MG63 (cell line): ENCODE data around the gene ZNF844. TPM values are rescaled to one million over a fixed set of nuclear protein-coding genes. Genes with fewer than 3 reads are reported as not detected.
"Not testable (repeated sequence)": the region's sequence is repeated elsewhere in the genome, so short reads cannot be mapped to it uniquely, and the experiment has no call there.

Experiments used
- DNase-seq: peaks from one replicate; pipeline ENCODE4 v3.0.0-alpha.2; 2020
- H3K27me3 ChIP-seq: fragments of 250-450 bp; sonication (Bioruptor Pico); 2 replicates; pipeline ENCODE4 v1.5.1; 2020; ENCODE audit warnings: mild to moderate bottlenecking, moderate library complexity
- H3K36me3 ChIP-seq: fragments of 250-450 bp; sonication (Bioruptor Pico); 2 replicates; pipeline ENCODE4 v1.5.1; 2020; ENCODE audit warnings: mild to moderate bottlenecking, moderate library complexity
- H3K4me3 ChIP-seq: fragments of 250-450 bp; sonication (Bioruptor Pico); 2 replicates; pipeline ENCODE4 v1.5.1; 2020; ENCODE audit warnings: mild to moderate bottlenecking, moderate library complexity
- H3K9me3 ChIP-seq: fragments of 250-450 bp; sonication (Bioruptor Pico); 2 replicates; pipeline ENCODE4 v1.5.1; 2020; ENCODE audit warnings: mild to moderate bottlenecking, moderate library complexity
- total RNA-seq: library from RNA; depleted of rRNA; stranded (reverse); fragments of >200 nt; shearing (Covaris generic); gene quantifications from 2 replicates; pipeline ENCODE4 v1.2.3, GENCODE V29; 2014; ENCODE audit warnings: low replicate concordance

ZNF844 gene
- total RNA-seq, 1 experiment from 2014 or later = 1.7 TPM

GRCh38 chr19:12083336-12083735 lies 18.8 kb downstream of the ZNF844 start:
- H3K4me3 ChIP-seq, DNase-seq, H3K27me3 ChIP-seq, H3K36me3 ChIP-seq: not testable (repeated sequence)
- peaks cover 39% of the 10 kb centered on the region for H3K9me3 ChIP-seq

DNA sequence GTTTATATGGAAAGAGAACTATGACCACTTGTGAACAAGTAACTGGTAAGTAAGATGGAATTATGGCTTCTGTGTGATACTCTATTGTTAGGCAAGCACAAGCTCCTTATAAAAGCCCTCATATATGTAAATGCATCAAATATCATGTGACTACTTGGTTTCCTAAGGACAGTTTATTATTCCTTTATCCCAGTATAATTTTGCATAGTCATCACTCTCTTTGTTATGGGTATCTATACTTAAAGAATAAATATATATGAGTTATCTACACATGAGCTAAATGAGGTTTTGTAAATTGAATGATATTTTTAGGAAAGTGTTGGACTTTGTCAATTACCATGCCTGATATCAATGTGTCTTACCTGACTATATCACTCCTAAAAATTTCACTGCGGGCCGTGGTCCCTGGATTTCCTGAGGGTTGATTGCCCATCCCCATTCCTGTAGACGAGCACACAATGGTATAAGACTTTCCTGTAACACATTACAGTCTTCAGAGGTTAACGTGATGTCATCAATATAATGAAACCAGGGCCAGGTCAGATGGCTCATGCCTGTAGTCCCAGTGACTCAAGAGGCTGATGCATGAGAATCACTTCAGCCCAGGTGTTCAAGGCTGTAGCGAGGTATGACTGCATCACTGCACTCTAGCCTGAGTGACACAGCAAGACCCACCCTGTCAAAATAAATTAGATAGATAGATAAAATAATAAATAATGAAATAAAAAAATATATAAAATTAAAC lies 20.7 kb downstream of the ZNF844 start:
- DNase-seq = no peak
- no peaks in the 10 kb centered on the region for H3K27me3 ChIP-seq
- no peaks in the 10 kb centered on the region for H3K36me3 ChIP-seq
- no peak overlapping the region for H3K4me3 ChIP-seq
- peaks cover 24% of the 10 kb centered on the region for H3K9me3 ChIP-seq

DNA sequence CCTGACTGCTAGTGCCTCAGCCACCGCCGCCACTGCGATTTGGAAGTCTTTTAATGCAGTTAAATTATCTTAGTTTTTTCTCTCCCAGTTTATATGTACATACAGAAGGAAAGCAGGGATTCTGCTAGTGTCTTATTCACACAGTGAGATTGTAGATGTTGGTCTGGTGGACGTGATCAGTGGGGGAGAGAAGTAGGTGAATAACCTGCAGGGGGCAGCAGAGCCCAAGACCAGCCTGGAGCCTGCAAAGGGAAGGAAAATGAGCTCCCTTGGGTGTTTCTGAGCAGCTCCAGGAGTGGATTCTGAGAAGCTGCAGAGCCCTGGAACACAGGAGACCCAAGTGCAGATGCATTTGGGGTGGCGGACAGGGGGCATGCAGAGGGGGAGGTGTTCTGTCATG lies 26.3 kb downstream of the ZNF844 start:
- Histone ChIP-seq H3K36me3 (no peaks in the 10 kb centered on the region; the same call in 1 of the 2 replicates), H3K4me3 (no peak overlapping the region), H3K9me3 (peaks cover 31% of the 10 kb centered on the region), H3K27me3 (no peaks in the 10 kb centered on the region)
- DNase-seq = peak; percentile 47

- peak; percentile 88 for DNase-seq
- peak overlapping the region; percentile 57 for H3K4me3 ChIP-seq
- no peaks in the 10 kb centered on the region; the same call in 1 of the 2 replicates for H3K36me3 ChIP-seq
Measured at GRCh38 chr19:12092065-12092867, 27.7 kb downstream of the ZNF844 start.

GRCh38 chr19:12092956-12093355 lies 28.4 kb downstream of the ZNF844 start:
- DNase-seq = no peak

More at GRCh38 chr19:12092065-12092867, 27.7 kb downstream of the ZNF844 start:
- peaks cover 22% of the 10 kb centered on the region for H3K9me3 ChIP-seq
- H3K27me3 ChIP-seq = no peaks in the 10 kb centered on the region

GRCh38 chr19:12093777-12094176 lies 29.2 kb downstream of the ZNF844 start:
- Histone ChIP-seq H3K36me3 (no peaks in the 10 kb centered on the region; the same call in 1 of the 2 replicates), H3K4me3 (no peak overlapping the region), H3K9me3 (peaks cover 24% of the 10 kb centered on the region), H3K27me3 (no peaks in the 10 kb centered on the region)
- DNase-seq = no peak

More at GRCh38 chr19:12092956-12093355, 28.4 kb downstream of the ZNF844 start:
- H3K36me3 ChIP-seq = no peaks in the 10 kb centered on the region; the same call in 1 of the 2 replicates
- peaks cover 21% of the 10 kb centered on the region for H3K9me3 ChIP-seq
- H3K4me3 ChIP-seq = peak overlapping the region; percentile 57
- no peaks in the 10 kb centered on the region for H3K27me3 ChIP-seq

DNA sequence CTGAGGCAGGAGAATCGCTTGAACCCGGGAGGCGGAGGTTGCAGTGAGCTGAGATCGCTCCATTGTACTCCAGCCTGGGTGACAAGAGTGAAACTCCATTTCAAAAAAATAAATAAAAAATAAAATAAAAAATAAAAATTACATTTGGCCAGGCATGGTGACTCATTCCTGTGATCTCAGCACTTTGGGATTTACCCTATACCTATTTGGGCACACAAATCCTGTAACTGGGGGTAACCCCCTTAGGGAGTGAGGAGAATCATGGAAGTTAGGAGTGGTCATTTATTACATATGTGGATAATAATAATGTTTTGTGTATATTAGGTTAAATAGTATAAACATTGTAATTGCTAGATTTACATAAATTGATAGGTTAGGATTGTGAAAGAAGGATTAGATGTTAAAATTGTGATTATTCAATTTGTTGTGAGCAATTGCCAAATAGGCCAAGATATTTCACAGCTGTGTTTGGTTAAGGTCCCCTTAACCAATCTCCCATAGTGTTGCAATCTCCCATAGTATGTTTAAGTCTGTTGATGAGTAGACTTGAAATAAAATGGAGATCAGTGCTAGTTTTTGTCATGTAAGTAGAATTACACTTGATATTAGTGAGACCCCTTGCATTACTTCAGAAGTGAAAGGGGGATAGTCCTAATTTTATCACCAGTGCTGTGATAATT lies 30.7 kb downstream of the ZNF844 start:
- no peaks in the 10 kb centered on the region for H3K27me3 ChIP-seq
- H3K36me3 ChIP-seq = no peaks in the 10 kb centered on the region; the same call in 1 of the 2 replicates
- no peak for DNase-seq
- H3K4me3 ChIP-seq = no peak overlapping the region
- H3K9me3 ChIP-seq = peaks cover 33% of the 10 kb centered on the region

DNA sequence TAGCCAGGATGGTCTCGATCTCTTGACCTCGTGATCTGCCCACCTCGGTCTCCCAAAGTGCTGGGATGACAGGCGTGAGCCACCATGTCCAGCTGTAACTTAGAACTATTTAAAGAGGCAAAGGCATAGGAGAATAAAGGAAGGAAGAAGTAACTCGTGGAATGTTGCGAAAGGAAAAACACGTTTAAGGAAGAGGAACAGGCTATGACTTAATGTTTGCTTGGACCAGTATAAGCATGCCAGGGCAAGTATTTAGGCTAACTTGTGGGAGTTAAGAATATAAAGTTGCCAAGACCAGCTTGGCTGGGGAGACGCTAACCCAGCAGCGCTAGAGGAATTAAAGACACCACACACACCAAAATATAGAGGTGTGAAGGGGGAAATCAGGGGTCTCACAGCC lies 33.5 kb downstream of the ZNF844 start:
- DNase-seq = no peak
- Histone ChIP-seq H3K9me3 (peaks cover 32% of the 10 kb centered on the region), H3K36me3 (no peaks in the 10 kb centered on the region; the same call in 1 of the 2 replicates), H3K4me3 (no peak overlapping the region), H3K27me3 (no peaks in the 10 kb centered on the region)

- not testable (repeated sequence) for H3K36me3 ChIP-seq, H3K4me3 ChIP-seq, DNase-seq, H3K27me3 ChIP-seq
- peaks cover 13% of the 10 kb centered on the region for H3K9me3 ChIP-seq
Measured at GRCh38 chr19:12103909-12104308, 39.4 kb downstream of the ZNF844 start.

DNA sequence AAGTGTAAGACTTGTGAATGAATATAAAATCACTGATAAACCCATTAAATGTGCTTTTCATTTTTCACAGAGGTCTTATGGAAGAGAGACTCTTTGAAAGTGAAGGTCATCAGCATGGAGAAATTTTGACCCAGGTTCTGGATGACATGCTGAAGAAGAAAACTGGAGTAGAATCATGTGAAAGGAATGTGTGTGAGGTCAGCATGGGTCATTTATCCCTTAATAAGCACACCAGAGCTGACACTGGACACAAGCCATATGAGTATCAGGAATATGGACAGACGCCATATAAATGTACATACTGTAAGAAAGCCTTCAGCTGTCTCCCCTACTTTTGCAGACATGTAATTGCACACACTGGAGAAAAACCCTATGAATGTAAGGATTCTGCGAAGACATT lies 46.6 kb downstream of the ZNF844 start:
- Histone ChIP-seq H3K9me3 (peaks cover 33% of the 10 kb centered on the region), H3K4me3 (no peak overlapping the region), H3K36me3 (peaks cover 9% of the 10 kb centered on the region), H3K27me3 (no peaks in the 10 kb centered on the region)
- DNase-seq = no peak

GRCh38 chr19:12111943-12112637 lies 47.6 kb downstream of the ZNF844 start:
- peaks cover 34% of the 10 kb centered on the region for H3K9me3 ChIP-seq
- no peak overlapping the region for H3K4me3 ChIP-seq
- no peaks in the 10 kb centered on the region for H3K27me3 ChIP-seq
- peaks cover 9% of the 10 kb centered on the region for H3K36me3 ChIP-seq
- no peak for DNase-seq

GRCh38 chr19:12112701-12113100 lies 48.2 kb downstream of the ZNF844 start:
- no peak for DNase-seq
- Histone ChIP-seq H3K27me3 (no peaks in the 10 kb centered on the region), H3K9me3 (peaks cover 36% of the 10 kb centered on the region), H3K4me3 (no peak overlapping the region), H3K36me3 (peaks cover 9% of the 10 kb centered on the region)

GRCh38 chr19:12113121-12113520 lies 48.6 kb downstream of the ZNF844 start:
- Histone ChIP-seq H3K27me3 (no peaks in the 10 kb centered on the region), H3K4me3 (no peak overlapping the region), H3K9me3 (peaks cover 36% of the 10 kb centered on the region), H3K36me3 (peaks cover 9% of the 10 kb centered on the region)
- no peak for DNase-seq

- Histone ChIP-seq H3K27me3 (no peaks in the 10 kb centered on the region), H3K9me3 (peaks cover 14% of the 10 kb centered on the region), H3K4me3 (no peak overlapping the region), H3K36me3 (peaks cover 6% of the 10 kb centered on the region)
- no peak for DNase-seq
Measured at GRCh38 chr19:12117201-12117970, 52.9 kb downstream of the ZNF844 start.

DNA sequence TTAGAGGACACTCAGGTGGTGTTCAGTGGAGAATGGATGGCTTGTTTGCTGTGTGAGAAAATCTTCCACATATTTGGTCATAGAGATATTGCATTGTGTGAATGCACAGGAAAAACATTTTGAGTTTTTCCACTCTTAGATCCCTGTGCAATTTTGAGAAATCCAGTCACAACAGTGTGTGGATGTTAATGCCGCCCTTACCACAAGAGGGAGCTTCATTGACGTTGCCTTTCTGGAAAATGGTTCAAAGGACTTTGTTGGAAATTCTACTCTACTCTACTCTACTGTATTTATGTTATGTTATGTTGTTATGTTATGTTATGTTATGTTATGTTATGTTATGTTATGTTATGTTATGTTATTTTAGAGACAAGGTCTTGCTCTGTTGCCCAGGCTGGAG lies 62.2 kb downstream of the ZNF844 start:
- Histone ChIP-seq H3K9me3 (peaks cover 27% of the 10 kb centered on the region), H3K36me3 (peaks cover 6% of the 10 kb centered on the region), H3K27me3 (no peaks in the 10 kb centered on the region), H3K4me3 (no peak overlapping the region)
- peak; percentile 19 for DNase-seq
